Lower leg skin (tissue), 3 donors: ENCODE results near the gene SERTM1.

Source experiments
- CTCF ChIP-seq, 3 donors: fragments of 450-650 bp; IDR thresholded peaks; one replicate each; pipeline ENCODE4 v1.5.1; 2016; ENCODE audit warnings: antibody characterized with exemption in 3 of 3, mild to moderate bottlenecking in 3 of 3, moderate library complexity in 2 of 3
- POLR2A ChIP-seq, 2 donors: fragments of 450-650 bp; IDR thresholded peaks; one replicate each; pipeline ENCODE4 v1.6.1; 2016 to 2017; ENCODE audit warnings: antibody characterized with exemption in 2 of 2, mild to moderate bottlenecking in 1 of 2, moderate library complexity in 1 of 2

GRCh38 chr13:36718686-36719085 is 44.9 kb downstream of the SERTM1 start:
- TF ChIP-seq POLR2A (IDR thresholded peaks at IDR 0.05) = no peak
- TF ChIP-seq CTCF (IDR thresholded peaks at IDR 0.05) = no peak
